Measurements from ENCODE around the gene DGLUCY.

DNA sequence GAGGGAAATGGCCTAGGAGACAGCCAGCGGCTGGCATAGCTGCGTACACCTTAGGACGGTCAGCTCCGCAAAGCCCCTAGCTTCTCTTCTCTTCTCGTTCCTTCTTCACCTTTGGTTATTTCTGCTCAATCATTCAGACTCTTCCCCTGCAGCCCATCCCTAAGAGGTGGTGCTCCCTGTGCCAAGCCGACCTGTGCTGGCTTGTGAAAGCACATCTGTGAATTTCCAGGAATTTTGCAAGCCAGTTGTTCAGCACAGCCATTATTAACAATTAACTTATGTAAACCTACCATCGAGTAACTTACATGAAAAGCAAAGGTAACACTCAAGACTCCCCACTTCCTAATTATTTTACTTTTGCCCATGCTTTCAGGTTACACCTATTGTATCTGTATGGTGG, 151.5 kb downstream of the DGLUCY start:
- TF ChIP-seq ZNF146 (tag by site-specific recombination; IDR thresholded peaks at IDR 0.05) (no peak), ATF2 (tag by site-specific recombination; IDR thresholded peaks at IDR 0.05; ENCODE audit: low read depth) (no peak), PATZ1 (tag by site-specific recombination; IDR thresholded peaks at IDR 0.05) (no peak), TRIM28 (IDR thresholded peaks at IDR 0.05; ENCODE audit: borderline replicate concordance, low read length) (no peak), REPIN1 (tag by site-specific recombination; IDR thresholded peaks at IDR 0.05; ENCODE audit: low read depth) (no peak)
- TF ChIP-seq, protein P1, sequence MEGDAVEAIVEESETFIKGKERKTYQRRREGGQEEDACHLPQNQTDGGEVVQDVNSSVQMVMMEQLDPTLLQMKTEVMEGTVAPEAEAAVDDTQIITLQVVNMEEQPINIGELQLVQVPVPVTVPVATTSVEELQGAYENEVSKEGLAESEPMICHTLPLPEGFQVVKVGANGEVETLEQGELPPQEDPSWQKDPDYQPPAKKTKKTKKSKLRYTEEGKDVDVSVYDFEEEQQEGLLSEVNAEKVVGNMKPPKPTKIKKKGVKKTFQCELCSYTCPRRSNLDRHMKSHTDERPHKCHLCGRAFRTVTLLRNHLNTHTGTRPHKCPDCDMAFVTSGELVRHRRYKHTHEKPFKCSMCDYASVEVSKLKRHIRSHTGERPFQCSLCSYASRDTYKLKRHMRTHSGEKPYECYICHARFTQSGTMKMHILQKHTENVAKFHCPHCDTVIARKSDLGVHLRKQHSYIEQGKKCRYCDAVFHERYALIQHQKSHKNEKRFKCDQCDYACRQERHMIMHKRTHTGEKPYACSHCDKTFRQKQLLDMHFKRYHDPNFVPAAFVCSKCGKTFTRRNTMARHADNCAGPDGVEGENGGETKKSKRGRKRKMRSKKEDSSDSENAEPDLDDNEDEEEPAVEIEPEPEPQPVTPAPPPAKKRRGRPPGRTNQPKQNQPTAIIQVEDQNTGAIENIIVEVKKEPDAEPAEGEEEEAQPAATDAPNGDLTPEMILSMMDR (tag by site-specific recombination; IDR thresholded peaks at IDR 0.05), result no peak
- TF ChIP-seq, protein P2, sequence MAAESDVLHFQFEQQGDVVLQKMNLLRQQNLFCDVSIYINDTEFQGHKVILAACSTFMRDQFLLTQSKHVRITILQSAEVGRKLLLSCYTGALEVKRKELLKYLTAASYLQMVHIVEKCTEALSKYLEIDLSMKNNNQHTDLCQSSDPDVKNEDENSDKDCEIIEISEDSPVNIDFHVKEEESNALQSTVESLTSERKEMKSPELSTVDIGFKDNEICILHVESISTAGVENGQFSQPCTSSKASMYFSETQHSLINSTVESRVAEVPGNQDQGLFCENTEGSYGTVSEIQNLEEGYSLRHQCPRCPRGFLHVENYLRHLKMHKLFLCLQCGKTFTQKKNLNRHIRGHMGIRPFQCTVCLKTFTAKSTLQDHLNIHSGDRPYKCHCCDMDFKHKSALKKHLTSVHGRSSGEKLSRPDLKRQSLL (tag by site-specific recombination; IDR thresholded peaks at IDR 0.05), result no peak
